Retina (tissue), 1 donor: ENCODE results near the gene PRLR.
"Not testable (repeated sequence)": the region's sequence is repeated elsewhere in the genome, so short reads cannot be mapped to it uniquely, and the experiment has no call there.

ENCODE experiments used
- DNase-seq: peaks from one replicate; pipeline ENCODE4 v3.0.0-alpha.2; 2016

The PRLR gene

GRCh38 chr5:35120715-35121114 is 109.6 kb downstream of the PRLR start:
- DNase-seq = no peak

GRCh38 chr5:35117967-35118366 is 112.3 kb downstream of the PRLR start:
- DNase-seq = no peak

GRCh38 chr5:35115920-35116319 is 114.4 kb downstream of the PRLR start:
- DNase-seq = no peak

GRCh38 chr5:35114698-35115097 is 115.6 kb downstream of the PRLR start:
- no peak for DNase-seq

GRCh38 chr5:35112300-35112699 is 118.0 kb downstream of the PRLR start:
- DNase-seq = no peak

- DNase-seq = not testable (repeated sequence)
Observed at GRCh38 chr5:35104550-35104949, 125.7 kb downstream of the PRLR start.

DNA sequence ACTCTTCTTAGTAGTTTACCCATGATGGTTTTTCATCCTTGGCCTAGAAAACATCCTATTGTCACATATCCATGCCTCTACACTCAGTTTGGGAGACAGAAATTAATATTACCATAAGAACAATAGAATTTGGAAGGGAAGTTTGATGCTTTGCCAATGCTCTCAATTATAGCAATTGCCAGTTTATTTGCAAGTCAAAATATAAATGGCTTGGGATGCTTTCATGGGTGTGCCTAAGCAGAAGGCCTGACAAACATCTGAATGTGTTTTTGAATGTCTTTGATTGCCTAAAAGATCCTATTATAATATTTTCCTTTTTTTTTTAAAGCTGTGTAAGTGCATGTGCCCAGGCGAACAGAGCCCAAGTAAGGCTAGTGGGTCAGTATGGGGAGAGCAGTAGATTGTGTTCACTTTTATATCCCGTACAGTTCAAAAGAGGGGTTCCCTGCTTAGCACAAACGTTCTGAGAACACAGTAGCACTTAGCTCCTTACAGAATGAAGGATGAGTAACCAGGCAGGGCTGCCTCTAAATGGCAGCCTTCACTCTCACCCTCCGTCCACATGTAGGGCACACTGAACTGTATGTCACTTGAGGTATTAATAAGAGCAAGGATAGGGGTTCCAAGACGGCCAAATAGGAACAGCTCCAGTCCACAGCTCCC is 126.5 kb downstream of the PRLR start:
- DNase-seq = no peak

DNA sequence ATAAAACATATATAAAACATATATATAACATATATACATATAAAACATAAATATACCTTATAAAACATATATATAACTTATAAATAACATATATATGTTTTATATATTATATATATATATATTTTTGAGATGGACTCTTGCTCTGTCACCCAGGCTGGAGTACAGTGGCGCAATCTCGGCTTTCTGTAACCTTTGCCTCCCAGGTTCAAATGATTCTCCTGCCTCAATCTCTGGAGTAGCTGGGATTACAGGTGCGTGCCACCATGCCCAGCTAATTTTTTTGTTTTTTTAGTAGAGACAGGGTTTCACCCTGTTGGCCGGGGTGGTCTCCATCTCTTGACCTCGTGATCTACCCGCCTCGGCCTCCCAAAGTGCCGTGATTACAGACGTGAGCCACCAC is 128.6 kb downstream of the PRLR start:
- not testable (repeated sequence) for DNase-seq

DNA sequence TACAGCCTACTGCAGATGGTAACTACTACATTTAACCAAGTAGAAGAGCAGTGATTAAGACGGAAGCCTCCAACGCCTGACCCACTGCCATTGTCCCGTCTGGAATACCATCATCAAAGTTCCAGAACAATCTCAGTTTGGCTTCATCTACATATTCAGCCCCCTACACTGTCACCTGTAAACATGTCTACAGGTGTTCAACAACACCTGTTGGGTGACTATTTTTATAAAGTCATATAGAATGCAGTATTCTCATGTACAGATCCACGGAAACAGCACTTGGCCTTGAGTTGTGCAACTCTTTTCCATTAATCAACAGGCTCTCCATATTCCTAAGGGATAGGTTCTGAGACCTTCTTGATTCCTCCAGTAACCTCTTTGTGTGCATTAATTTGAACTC is 129.3 kb downstream of the PRLR start:
- DNase-seq = no peak

GRCh38 chr5:35098214-35098613 is 132.1 kb downstream of the PRLR start:
- no peak for DNase-seq

- no peak for DNase-seq
Observed at GRCh38 chr5:35096932-35097331, 133.4 kb downstream of the PRLR start.

- no peak for DNase-seq
Observed at GRCh38 chr5:35096216-35096615, 134.1 kb downstream of the PRLR start.

DNA sequence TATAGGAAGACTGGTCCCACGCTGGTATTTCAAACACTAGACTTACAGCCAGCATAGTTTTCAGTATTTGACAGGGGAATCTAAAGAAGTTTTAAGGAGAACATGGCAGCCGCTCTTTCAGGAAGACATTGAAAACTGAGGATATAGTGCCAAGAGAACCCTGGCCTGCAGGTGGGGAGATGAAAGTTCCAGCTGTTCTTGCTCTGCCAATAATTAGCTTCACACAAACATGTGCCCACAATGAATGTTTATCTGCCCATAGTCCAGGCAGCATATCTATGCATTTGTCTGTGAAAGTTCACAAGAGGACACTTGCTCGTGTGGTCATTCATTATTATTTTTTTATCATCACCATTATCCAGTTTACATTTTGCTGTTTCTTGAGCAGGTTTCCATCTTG is 134.9 kb downstream of the PRLR start:
- no peak for DNase-seq

DNA sequence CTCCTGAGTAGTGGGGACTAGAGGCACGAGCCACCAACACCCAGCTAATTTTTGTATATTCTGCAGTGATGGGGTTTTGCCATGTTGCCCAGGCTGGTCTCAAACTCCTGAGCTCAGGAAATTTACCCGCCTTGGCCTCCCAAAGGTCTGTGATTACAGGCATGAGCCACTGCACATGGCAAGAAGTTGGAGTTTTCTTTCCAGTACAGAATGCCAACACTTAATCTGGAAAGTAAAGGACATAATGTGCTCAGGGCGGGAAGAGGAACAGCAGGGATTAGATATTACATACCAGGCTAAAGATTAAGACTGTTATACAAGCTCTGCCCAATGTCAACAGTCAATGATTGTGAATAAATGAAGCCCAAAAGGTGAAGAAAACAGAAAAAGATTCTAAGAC is 135.3 kb downstream of the PRLR start:
- no peak for DNase-seq

- no peak for DNase-seq
Observed at GRCh38 chr5:35092703-35093102, 137.6 kb downstream of the PRLR start.

- no peak for DNase-seq
Observed at GRCh38 chr5:35091704-35092103, 138.6 kb downstream of the PRLR start.

DNA sequence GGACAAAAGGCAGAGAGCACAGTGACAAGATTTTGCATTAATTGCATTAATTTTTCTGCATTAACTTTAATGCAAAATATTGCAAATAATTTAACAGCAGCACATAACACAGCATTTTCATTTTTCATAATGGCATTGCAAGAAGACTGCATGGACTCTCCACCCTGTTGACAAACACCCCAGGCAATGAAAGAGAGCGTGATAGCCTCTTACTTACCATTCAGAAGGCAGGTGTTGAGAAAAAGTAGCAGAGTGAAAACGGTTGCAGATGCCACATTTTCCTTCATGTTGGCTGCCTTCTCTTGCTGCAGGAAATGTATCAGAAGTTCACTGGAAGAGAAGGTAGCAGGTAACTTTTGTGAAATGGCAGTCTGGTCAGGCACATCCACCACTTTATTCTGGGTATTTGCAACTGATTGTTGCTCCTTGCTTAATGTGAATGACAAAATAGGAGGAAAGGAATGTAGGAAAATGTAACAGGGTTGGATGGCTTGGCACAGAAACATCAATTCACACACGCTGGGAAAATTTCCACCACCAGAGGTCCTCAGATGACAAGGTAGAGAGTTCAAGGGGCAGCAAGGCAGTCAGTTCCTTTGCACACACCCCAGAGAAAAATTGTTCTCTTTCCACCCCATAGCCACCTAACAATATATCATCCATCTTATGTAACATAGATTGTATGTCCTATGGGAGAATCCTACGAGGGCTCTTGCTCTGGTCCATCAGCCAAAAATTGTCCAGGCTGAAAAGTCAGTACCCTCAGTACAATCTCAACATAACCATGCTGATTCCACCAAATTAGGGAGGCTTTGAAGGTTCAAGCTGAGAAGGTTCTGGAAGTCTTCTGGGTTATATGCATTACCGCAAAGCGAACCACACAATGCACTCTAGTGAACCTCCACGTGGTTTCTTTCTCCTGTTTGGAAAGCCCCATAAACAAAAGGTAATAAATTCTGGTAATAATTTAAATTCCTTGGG is 140.7 kb downstream of the PRLR start:
- peak; percentile 65 for DNase-seq

GRCh38 chr5:35087991-35088390 is 142.3 kb downstream of the PRLR start:
- no peak for DNase-seq

DNA sequence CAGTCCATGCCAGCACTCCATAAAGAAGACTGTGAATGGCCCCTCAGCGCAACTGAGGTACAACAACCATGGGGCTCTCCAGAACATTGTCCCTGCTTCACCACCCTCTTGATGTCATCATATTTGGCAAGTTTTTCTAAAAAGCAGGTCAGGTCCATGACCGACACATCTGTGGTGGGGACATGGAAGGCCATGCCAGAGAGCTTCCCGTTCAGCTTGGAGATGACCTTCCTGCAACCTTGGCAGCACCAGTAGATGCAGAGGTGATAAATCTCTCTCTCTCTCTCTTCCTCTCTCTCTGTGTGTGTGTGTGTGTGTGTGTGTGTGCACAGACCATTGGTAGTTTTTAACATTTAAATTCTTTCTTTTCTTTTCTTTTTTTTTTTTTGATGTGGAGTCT is 147.1 kb downstream of the PRLR start:
- DNase-seq = no peak

GRCh38 chr5:35082530-35082929 is 147.8 kb downstream of the PRLR start:
- DNase-seq = no peak

DNA sequence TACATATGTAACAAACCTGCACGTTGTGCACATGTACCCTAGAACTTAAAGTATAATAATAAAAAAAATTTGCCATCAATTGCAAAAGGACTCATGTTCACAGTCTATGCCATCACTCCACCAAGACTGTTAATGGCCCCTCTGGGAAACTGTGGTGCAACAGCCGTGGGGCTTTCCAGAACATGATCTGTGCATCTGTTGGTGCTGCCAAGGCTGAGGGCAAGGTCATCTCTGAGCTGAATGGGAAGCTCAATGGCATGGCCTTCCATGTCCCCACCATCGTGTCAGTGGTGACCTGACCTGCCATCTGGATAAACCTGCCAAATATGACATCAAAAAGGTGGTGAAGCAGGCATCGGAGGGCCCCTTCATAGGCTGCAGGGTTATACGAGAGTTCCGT is 149.2 kb downstream of the PRLR start:
- no peak for DNase-seq

- DNase-seq = no peak
Observed at GRCh38 chr5:35073160-35073559, 157.1 kb downstream of the PRLR start.

- no peak for DNase-seq
Observed at GRCh38 chr5:35069188-35069587, 161.1 kb downstream of the PRLR start.

GRCh38 chr5:35067985-35068384 is 162.3 kb downstream of the PRLR start:
- DNase-seq = no peak
